HS-27A (cell line): ENCODE results near the gene ALDH3A2.

ENCODE experiments used
- DNase-seq: peaks from one replicate; pipeline ENCODE4 v3.0.0-alpha.2; 2012; ENCODE audit warnings: low read depth, missing footprints

ALDH3A2 gene

GRCh38 chr17:19714542-19715411 lies 66.2 kb downstream of the ALDH3A2 start:
- DNase-seq = no peak

- no peak for DNase-seq
Measured at GRCh38 chr17:19716108-19717030, 67.8 kb downstream of the ALDH3A2 start, which contains the start of gene SLC47A2. Gene SLC47A2, minus strand, starts transcription at chr17:19716584. Its CDS starts 29 bp downstream, at chr17:19716555.

GRCh38 chr17:19717031-19717360 lies 68.4 kb downstream of the ALDH3A2 start:
- no peak for DNase-seq

GRCh38 chr17:19717411-19717908 lies 68.9 kb downstream of the ALDH3A2 start:
- no peak for DNase-seq

GRCh38 chr17:19718041-19718612 lies 69.6 kb downstream of the ALDH3A2 start:
- no peak for DNase-seq

GRCh38 chr17:19718613-19719354 lies 70.2 kb downstream of the ALDH3A2 start:
- no peak for DNase-seq

GRCh38 chr17:19719355-19720209 lies 71.0 kb downstream of the ALDH3A2 start:
- no peak for DNase-seq

GRCh38 chr17:19720210-19720475 lies 71.6 kb downstream of the ALDH3A2 start:
- DNase-seq = no peak

GRCh38 chr17:19720631-19721426 lies 72.3 kb downstream of the ALDH3A2 start:
- no peak for DNase-seq

- no peak for DNase-seq
Measured at GRCh38 chr17:19723964-19724363, 75.4 kb downstream of the ALDH3A2 start.

GRCh38 chr17:19724501-19725420 lies 76.2 kb downstream of the ALDH3A2 start:
- no peak for DNase-seq

GRCh38 chr17:19725486-19725885 lies 76.9 kb downstream of the ALDH3A2 start:
- no peak for DNase-seq

GRCh38 chr17:19726631-19727376 lies 78.3 kb downstream of the ALDH3A2 start:
- DNase-seq = no peak
